Mesodermal cell (in vitro differentiated cells): ENCODE results near the gene TNS3.

Source experiments
- H3K27ac ChIP-seq: 2 replicates; pipeline ENCODE4 v1.7.0; 2013; ENCODE audit warnings: mild to moderate bottlenecking, low read depth, low read length, moderate library complexity; ENCODE audit not compliant: severe bottlenecking
- H3K36me3 ChIP-seq: 2 replicates; pipeline ENCODE4 v1.7.1; 2013; ENCODE audit warnings: mild to moderate bottlenecking, low read length, moderate library complexity; ENCODE audit not compliant: control insufficient read depth, insufficient read depth
- H3K4me1 ChIP-seq: one replicate; pipeline ENCODE4 v1.7.1; 2013; ENCODE audit warnings: mild to moderate bottlenecking, low read length; ENCODE audit not compliant: insufficient read depth, control insufficient read depth, poor library complexity, severe bottlenecking
- H3K4me3 ChIP-seq: 2 replicates; pipeline ENCODE4 v1.7.0; 2013; ENCODE audit warnings: low read length, control low read depth, mild to moderate bottlenecking; ENCODE audit not compliant: insufficient read depth, poor library complexity, severe bottlenecking; ENCODE audit errors: extremely low read depth
- H3K9me3 ChIP-seq: 2 replicates; pipeline ENCODE4 v1.7.1; 2013; ENCODE audit warnings: mild to moderate bottlenecking, low read length, moderate library complexity; ENCODE audit not compliant: control insufficient read depth
- WGBS, 2 experiments: methylation state at CpG; one replicate each; pipeline ENCODE4 v1.1.5; 2013; ENCODE audit warnings: missing lambda C conversion rate in 2 of 2; ENCODE audit not compliant: insufficient coverage in 2 of 2; 5-methylcytosine and 5-hydroxymethylcytosine counted together

TNS3 gene

GRCh38 chr7:47260270-47260669 lies 321.6 kb downstream of the TNS3 start:
- H3K9me3 ChIP-seq: no peaks in the 10 kb centered on the region
- H3K4me1 ChIP-seq: no peaks in the 10 kb centered on the region
- no peak overlapping the region for H3K4me3 ChIP-seq
- 86 to 96% methylated on average over 1 of the region's 1 CpG for WGBS, 2 experiments
- H3K27ac ChIP-seq: no peak overlapping the region
- H3K36me3 ChIP-seq: no peaks in the 10 kb centered on the region

- Histone ChIP-seq H3K4me3 (no peak overlapping the region), H3K9me3 (no peaks in the 10 kb centered on the region), H3K27ac (no peak overlapping the region), H3K36me3 (no peaks in the 10 kb centered on the region), H3K4me1 (no peaks in the 10 kb centered on the region)
- 80 to 88% methylated on average over 1 of the region's 2 CpGs for WGBS, 2 experiments
Observed at GRCh38 chr7:47259682-47260081, 322.2 kb downstream of the TNS3 start.

GRCh38 chr7:47258798-47259197 lies 323.1 kb downstream of the TNS3 start:
- WGBS, 2 experiments: no CpG with 5 or more reads among the region's 2 CpGs
- no peaks in the 10 kb centered on the region for H3K36me3 ChIP-seq
- no peak overlapping the region for H3K4me3 ChIP-seq
- no peaks in the 10 kb centered on the region for H3K9me3 ChIP-seq
- no peaks in the 10 kb centered on the region for H3K4me1 ChIP-seq
- H3K27ac ChIP-seq: no peak overlapping the region

DNA sequence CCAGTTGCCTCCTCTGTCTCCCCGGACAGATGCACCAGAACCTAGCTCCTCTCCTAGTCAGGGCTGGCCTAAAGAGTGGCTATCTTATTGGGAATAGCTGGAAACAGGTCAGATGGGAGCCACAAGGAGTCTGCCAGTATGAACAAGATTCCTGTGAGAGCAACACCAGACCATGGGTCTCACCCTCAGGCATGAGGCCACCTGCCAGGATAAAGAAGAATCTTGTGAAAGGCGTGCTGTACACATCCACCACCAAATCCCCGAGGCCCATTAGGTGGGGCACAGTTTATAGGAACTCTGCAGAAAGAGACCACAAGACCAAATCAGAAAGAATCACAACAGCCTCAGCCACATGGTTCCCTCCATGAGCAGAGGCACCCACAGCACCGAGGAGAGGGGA lies 325.9 kb downstream of the TNS3 start:
- Histone ChIP-seq H3K9me3 (no peaks in the 10 kb centered on the region), H3K36me3 (no peaks in the 10 kb centered on the region), H3K4me3 (no peak overlapping the region), H3K4me1 (peaks cover 3% of the 10 kb centered on the region), H3K27ac (no peak overlapping the region)
- WGBS, 2 experiments: 83% methylated on average over 1 of the region's 4 CpGs; no CpG with 5 or more reads in 1 of the 2 experiments

DNA sequence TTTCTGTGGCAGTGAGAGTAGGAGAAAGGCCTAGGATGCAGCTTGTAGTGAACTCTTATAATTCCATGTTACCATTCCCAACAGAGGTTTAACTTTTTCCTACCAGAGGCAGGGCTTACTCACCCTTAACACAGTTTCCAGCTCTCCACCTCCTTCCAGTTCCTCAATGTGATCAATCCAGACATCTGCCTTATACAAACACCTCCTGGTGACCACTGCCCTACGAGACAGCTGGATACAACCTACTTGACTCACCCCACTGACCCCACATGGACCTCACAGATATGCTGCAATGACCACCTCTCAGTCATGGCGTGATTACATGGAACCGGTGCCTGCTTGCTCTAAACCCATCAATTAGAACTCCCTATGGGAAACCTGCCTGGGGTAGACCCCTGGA lies 326.5 kb downstream of the TNS3 start:
- H3K27ac ChIP-seq: no peak overlapping the region
- WGBS, 2 experiments: 87 to 89% methylated on average over 1 to 3 of the region's 3 CpGs
- H3K36me3 ChIP-seq: no peaks in the 10 kb centered on the region
- peaks cover 3% of the 10 kb centered on the region for H3K4me1 ChIP-seq
- no peaks in the 10 kb centered on the region for H3K9me3 ChIP-seq
- no peak overlapping the region for H3K4me3 ChIP-seq

DNA sequence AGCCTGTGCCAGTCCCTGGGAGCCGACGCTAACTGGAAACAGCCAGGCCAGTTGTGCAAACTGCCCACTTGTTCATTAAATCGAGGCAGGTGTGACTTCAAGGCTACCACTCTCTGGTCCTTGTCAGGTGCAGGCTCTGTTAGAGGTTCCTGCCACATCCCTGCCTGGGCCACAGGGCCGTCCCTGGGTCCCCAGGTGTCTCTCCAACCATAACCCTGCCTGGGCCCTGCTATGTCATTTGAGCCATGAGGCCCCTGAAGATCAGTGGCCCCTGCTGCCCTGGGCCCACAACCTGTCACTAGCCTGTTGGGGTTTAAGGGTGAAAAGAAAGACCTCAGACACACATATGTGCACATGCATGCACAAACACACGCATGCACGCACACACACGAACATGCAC lies 326.9 kb downstream of the TNS3 start:
- Histone ChIP-seq H3K27ac (no peak overlapping the region), H3K9me3 (no peaks in the 10 kb centered on the region), H3K36me3 (no peaks in the 10 kb centered on the region), H3K4me1 (peaks cover 3% of the 10 kb centered on the region), H3K4me3 (no peak overlapping the region)
- WGBS, 2 experiments: 88 to 93% methylated on average over 4 to 5 of the region's 7 CpGs

GRCh38 chr7:47254081-47254977 lies 327.6 kb downstream of the TNS3 start:
- Histone ChIP-seq H3K4me1 (peaks cover 3% of the 10 kb centered on the region), H3K9me3 (no peaks in the 10 kb centered on the region), H3K27ac (peak overlapping the region; percentile 80), H3K36me3 (no peaks in the 10 kb centered on the region), H3K4me3 (peak overlapping the region; percentile 46)
- 6 to 8% methylated on average over 37 to 46 of the region's 64 CpGs for WGBS, 2 experiments

- Histone ChIP-seq H3K27ac (peak overlapping the region; percentile 80), H3K4me3 (peak overlapping the region; percentile 46), H3K9me3 (no peaks in the 10 kb centered on the region), H3K4me1 (peaks cover 3% of the 10 kb centered on the region), H3K36me3 (no peaks in the 10 kb centered on the region)
- WGBS, 2 experiments: 9 to 12% methylated on average over 12 to 14 of the region's 14 CpGs
Observed at GRCh38 chr7:47253650-47254080, 328.2 kb downstream of the TNS3 start.

DNA sequence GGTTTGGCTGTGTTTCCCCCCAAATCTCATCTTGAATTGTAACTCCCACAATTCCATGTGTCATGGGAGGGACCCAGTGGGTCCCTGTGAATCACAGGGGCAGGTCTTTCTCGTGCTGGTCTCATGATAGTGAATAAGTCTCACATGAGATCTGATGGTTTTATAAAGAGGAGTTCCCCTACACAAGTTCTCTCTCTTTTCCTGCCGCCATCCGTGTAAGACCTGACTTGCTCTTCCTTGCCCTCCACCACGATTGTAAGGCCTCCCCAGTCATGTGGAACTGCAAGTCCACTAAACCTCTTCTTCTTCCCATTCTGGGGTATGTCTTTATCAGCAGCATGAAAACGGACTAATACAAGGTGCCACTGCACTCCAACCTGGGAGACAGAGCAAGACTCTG lies 329.2 kb downstream of the TNS3 start:
- Histone ChIP-seq H3K4me3 (no peak overlapping the region), H3K27ac (no peak overlapping the region), H3K4me1 (peaks cover 3% of the 10 kb centered on the region), H3K9me3 (no peaks in the 10 kb centered on the region), H3K36me3 (no peaks in the 10 kb centered on the region)
- 100% methylated on average over 3 to 4 of the region's 5 CpGs for WGBS, 2 experiments

DNA sequence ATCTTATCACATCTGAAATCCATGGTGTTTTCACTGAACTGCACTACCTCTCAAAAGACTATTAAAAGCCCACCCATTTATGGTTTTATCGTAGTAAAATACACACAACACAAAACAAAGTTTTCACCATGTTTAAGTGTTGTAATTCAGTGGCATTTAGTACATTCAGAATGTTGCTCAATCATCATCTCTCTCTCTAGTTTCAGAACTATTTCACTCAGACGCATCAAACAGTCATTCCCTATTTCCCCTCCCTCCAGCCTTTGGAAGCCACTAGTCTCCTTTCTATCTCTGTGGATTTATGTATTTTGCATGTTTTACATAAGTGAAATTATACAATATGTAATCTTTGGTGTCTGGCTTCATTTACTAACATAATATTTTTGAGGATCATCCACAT lies 332.6 kb downstream of the TNS3 start:
- Histone ChIP-seq H3K4me1 (peaks cover 3% of the 10 kb centered on the region), H3K4me3 (no peak overlapping the region), H3K9me3 (no peaks in the 10 kb centered on the region), H3K36me3 (no peaks in the 10 kb centered on the region), H3K27ac (no peak overlapping the region)
- no CpG with 5 or more reads among the region's 2 CpGs for WGBS, 2 experiments

- WGBS, 2 experiments: 94 to 96% methylated on average over 2 to 3 of the region's 3 CpGs
Observed at GRCh38 chr7:47248797-47249196, 333.1 kb downstream of the TNS3 start.

More at GRCh38 chr7:47248797-47249196, 333.1 kb downstream of the TNS3 start:
- H3K9me3 ChIP-seq: no peaks in the 10 kb centered on the region
- H3K27ac ChIP-seq: no peak overlapping the region
- no peaks in the 10 kb centered on the region for H3K36me3 ChIP-seq
- H3K4me3 ChIP-seq: no peak overlapping the region
- peaks cover 3% of the 10 kb centered on the region for H3K4me1 ChIP-seq
